ENCODE data around the gene APOA4. TPM values are rescaled to one million over a fixed set of nuclear protein-coding genes. Genes with fewer than 3 reads are reported as not detected.

Gene APOA4
- total RNA-seq, 1 donor from 2014 or later = not detected

DNA sequence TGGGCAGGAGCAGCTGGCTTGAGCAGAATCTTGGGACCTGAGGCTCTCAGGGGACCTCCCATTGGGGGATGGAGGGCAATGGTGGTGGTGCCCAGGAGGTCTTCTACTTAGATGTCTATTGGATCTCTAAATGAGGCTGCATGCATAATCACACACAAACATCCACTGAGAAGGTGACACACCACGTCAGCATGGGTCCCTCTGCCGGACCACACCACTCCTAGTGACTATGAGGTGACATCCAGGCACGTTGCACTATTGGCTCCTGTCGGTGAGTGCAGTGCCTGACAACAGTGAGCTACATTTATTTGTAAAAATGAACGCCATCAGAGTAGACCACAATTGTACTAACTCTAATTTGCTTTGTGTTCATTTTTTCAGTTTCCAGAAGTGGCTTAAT lies 2.3 kb upstream of the APOA4 start:
- Mint-ChIP-seq H3K27me3 (ENCODE audit: low read depth) (no peaks in the 10 kb centered on the region), H3K4me3 (no peak overlapping the region), H3K4me1 (no peaks in the 10 kb centered on the region), H3K36me3 (ENCODE audit: low read depth) (no peaks in the 10 kb centered on the region), H3K27ac (ENCODE audit: unreplicated experiment) (no peak overlapping the region), H3K9me3 (no peaks in the 10 kb centered on the region)
- DNase-seq (ENCODE audit: low read depth, low spot score) = no peak
- TF ChIP-seq, protein P1, sequence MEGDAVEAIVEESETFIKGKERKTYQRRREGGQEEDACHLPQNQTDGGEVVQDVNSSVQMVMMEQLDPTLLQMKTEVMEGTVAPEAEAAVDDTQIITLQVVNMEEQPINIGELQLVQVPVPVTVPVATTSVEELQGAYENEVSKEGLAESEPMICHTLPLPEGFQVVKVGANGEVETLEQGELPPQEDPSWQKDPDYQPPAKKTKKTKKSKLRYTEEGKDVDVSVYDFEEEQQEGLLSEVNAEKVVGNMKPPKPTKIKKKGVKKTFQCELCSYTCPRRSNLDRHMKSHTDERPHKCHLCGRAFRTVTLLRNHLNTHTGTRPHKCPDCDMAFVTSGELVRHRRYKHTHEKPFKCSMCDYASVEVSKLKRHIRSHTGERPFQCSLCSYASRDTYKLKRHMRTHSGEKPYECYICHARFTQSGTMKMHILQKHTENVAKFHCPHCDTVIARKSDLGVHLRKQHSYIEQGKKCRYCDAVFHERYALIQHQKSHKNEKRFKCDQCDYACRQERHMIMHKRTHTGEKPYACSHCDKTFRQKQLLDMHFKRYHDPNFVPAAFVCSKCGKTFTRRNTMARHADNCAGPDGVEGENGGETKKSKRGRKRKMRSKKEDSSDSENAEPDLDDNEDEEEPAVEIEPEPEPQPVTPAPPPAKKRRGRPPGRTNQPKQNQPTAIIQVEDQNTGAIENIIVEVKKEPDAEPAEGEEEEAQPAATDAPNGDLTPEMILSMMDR (conservative IDR thresholded peaks at IDR 0.05) = no peak

DNA sequence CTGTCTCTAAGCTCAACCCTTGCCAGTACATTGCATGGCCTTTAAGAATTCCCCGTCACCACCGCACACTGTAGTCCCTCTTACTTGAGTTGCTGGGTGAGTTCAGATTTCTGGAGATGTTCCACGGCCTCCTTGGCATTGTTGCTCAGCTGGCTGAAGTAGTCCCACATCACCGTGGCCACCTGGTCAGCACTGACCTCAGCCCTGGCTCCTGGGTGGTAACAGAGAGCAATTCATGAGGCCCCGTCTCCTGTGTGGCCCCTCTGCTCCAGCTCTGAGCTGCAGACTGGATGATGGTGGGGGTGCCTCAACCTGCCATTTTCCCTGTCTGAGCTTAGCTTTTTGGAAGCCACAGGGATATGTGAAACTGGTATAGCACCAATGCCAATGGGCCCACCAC lies 529 bp downstream of the APOA4 start:
- no peaks in the 10 kb centered on the region for H3K4me1 Mint-ChIP-seq

DNA sequence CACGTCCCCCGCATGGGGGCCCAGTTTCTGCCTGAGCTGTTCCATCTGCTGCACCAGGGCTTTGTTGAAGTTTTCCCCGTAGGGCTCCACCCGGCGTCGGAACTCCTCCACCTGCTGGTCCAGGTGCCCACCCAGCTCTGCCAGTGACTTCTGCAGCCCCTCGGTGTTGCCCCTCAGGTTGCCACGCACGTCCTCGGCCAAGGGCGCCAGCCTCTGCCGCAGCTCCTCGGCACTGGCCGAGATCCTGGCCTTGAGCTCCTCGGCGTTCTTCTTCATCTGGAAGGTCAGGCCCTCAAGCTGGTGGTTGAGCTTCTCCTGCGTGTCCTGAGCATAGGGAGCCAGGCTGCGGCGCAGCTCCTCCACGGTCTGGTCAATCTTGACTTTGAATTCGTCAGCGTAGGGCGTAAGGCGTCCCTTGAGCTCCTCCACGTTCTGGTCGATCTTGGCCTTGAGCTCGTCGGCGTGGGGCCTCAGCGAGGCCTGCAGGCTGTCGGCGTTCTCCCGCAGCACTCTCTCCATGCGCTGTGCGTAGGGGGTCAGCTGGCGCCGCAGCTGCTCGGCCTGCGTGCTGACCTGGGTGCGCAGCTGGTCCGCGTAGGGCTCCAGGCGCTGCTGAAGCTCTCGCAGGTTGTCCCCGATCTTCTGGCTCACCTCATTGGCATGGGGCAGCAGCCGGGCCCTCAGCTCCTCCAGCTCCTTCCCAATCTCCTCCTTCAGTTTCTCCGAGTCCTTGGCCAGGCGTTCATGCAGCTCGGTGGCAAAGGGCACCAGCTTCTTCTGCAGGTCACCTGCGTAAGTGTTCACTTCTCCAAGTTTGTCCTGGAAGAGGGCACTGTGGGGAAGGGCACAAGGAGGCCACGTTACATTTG lies 1.8 kb downstream of the APOA4 start:
- no peak overlapping the region for H3K27ac Mint-ChIP-seq (ENCODE audit: unreplicated experiment)
- H3K36me3 Mint-ChIP-seq (ENCODE audit: low read depth) = no peaks in the 10 kb centered on the region
- H3K4me1 Mint-ChIP-seq = no peaks in the 10 kb centered on the region
- TF ChIP-seq, protein P1 (conservative IDR thresholded peaks at IDR 0.05) = no peak
- no peaks in the 10 kb centered on the region for H3K27me3 Mint-ChIP-seq (ENCODE audit: low read depth)
- DNase-seq (ENCODE audit: low read depth, low spot score) = no peak
- no peak overlapping the region for H3K4me3 Mint-ChIP-seq
- H3K9me3 Mint-ChIP-seq = no peaks in the 10 kb centered on the region

More for the DNA sequence above, 529 bp downstream of the APOA4 start:
- H3K9me3 Mint-ChIP-seq = no peaks in the 10 kb centered on the region
- H3K4me3 Mint-ChIP-seq = no peak overlapping the region
- no peak for DNase-seq (ENCODE audit: low read depth, low spot score)
- H3K27me3 Mint-ChIP-seq (ENCODE audit: low read depth) = no peaks in the 10 kb centered on the region
- H3K36me3 Mint-ChIP-seq (ENCODE audit: low read depth) = no peaks in the 10 kb centered on the region
- TF ChIP-seq, protein P1 (conservative IDR thresholded peaks at IDR 0.05) = no peak
- H3K27ac Mint-ChIP-seq (ENCODE audit: unreplicated experiment) = no peak overlapping the region

DNA sequence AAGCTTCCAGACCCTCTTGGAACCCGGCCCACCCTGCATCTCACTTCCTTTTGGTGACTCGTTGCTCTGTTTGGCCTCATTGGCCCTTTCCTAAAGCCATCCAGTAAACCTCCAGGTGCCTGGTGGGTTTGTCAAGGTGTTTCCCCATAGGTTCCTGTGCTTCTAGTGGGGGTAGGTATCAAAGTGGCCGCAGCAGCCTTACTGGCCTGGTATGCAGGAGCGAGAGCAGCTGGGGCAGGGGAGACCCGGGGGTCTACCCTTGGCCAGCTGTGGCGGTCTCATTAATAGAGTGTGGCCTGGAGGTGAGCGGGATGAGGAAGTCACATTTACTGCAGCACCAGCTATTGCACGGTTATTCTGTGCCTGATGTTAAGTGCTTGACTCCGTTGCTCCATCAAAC lies 4.1 kb downstream of the APOA4 start:
- Mint-ChIP-seq H3K9me3 (no peaks in the 10 kb centered on the region), H3K27me3 (ENCODE audit: low read depth) (no peaks in the 10 kb centered on the region), H3K4me1 (no peaks in the 10 kb centered on the region), H3K36me3 (ENCODE audit: low read depth) (no peaks in the 10 kb centered on the region), H3K4me3 (no peak overlapping the region), H3K27ac (ENCODE audit: unreplicated experiment) (no peak overlapping the region)
- DNase-seq (ENCODE audit: low read depth, low spot score) = no peak
- TF ChIP-seq, protein P1 (conservative IDR thresholded peaks at IDR 0.05) = no peak

DNA sequence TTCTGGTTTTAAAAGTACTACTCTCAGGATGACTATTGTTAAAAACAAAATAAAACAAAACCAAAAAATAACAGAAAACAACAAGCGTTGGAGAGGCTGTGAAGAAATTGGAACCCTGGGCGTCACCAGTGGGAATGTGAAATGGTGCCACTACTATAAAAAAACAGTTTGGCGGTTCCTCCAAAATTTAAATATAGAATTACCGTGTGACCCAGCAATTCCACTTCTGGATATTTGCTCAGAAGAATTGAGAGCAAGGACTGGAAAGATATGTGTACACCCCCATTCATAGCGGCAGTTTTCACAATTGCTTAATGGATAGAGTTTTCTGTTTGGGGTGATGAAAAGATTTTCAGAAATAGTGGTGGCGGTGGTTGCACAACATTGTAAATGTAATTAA lies 8.6 kb downstream of the APOA4 start:
- no peaks in the 10 kb centered on the region for H3K4me1 Mint-ChIP-seq
- DNase-seq (ENCODE audit: low read depth, low spot score) = no peak
- H3K36me3 Mint-ChIP-seq (ENCODE audit: low read depth) = no peaks in the 10 kb centered on the region
- H3K4me3 Mint-ChIP-seq = no peak overlapping the region
- no peak overlapping the region for H3K27ac Mint-ChIP-seq (ENCODE audit: unreplicated experiment)
- no peaks in the 10 kb centered on the region for H3K9me3 Mint-ChIP-seq
- TF ChIP-seq, protein P1 (conservative IDR thresholded peaks at IDR 0.05) = no peak
- H3K27me3 Mint-ChIP-seq (ENCODE audit: low read depth) = no peaks in the 10 kb centered on the region
